ENCODE measurements around the gene ASCC2. TPM values are rescaled to one million over a fixed set of nuclear protein-coding genes. Genes with fewer than 3 reads are reported as not detected.
"Not testable (repeated sequence)": the region's sequence is repeated elsewhere in the genome, so short reads cannot be mapped to it uniquely, and the experiment has no call there.

The ASCC2 gene
- total RNA-seq, 2 donors from 2014 or later: 31.3 to 37.2 TPM

DNA sequence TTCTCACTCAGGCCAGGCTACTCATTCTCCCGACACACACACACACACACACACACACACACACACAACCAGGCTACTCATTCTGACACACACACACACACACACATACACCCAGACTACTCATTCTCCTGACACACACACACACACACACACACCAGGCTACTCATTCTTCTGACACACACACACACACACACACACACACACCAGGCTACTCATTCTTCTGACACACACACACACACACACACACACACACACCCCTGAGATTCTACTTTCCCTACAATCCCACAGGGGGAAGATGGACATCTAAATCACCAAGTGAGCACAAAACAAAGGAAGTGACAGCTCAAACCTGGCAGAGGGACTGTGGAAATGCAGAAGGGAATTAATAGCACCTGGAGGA, 10.3 kb downstream of the ASCC2 start:
- intact Hi-C loops (cut with DNase I); DNase-seq (ENCODE audit: low spot score): not testable (repeated sequence)

DNA sequence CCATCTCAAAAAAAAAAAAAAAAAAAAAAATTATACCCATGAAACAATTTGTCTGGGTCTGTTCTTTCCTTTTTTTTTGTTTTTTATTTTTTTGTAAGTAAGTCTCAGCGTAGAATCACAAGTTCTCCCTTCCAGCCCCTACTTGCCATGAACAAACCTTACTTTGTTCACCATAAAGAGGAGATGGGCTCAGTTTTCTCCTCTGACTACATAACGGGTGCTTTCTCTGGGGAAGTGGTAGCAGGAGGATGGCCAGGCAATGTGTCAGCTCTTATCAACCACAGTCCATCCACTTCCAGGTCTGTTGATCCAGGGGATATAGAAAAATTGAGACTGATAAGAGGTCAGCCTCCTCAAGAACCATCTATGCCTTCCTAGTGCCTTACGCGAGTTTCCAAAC, 11.0 kb downstream of the ASCC2 start:
- intact Hi-C loops (cut with DNase I): no loop called here
- DNase-seq (ENCODE audit: low spot score): no peak

DNA sequence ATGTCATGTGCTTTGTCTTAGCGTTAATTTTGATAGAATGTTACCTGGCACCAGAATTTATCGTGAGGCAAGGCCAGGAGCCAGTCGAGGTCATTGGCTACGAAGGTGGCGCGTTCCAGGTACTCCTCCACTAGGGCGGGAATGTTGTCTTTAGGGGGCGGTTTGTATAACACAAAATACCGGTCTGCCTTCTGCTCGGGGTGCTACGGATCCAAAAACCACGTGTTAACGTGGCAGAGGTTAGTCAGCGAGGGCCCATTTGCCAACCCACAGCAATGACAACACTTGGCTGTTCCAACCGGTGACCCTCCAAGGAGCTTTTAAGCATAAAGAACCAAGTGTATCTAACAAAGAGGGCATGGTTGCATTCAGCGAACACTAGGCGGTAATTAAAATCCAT, 12.5 kb downstream of the ASCC2 start:
- intact Hi-C loops (cut with DNase I): no loop called here
- DNase-seq (ENCODE audit: low spot score): no peak

DNA sequence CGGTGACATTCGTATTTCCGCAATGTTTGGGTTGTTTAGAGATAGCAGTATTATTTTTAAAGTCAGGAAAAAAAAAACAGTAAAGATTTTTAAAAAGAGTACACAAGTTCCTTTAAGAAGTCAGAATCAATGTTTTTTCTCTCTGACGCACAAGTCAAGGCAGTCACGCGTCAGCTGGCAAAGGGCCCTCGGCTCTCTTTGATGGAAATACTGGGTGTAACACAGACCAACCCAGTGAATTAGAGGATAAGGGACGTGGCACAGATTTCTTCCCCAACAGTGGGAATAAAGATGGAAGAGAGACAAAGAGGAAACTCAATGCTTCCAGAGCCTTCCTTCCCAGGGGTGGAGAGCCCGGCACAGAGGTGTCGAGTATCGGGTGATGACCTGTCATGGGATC, 13.4 kb downstream of the ASCC2 start:
- peak; percentile 93 for DNase-seq (ENCODE audit: low spot score)
- intact Hi-C loops (cut with DNase I): no loop called here

DNA sequence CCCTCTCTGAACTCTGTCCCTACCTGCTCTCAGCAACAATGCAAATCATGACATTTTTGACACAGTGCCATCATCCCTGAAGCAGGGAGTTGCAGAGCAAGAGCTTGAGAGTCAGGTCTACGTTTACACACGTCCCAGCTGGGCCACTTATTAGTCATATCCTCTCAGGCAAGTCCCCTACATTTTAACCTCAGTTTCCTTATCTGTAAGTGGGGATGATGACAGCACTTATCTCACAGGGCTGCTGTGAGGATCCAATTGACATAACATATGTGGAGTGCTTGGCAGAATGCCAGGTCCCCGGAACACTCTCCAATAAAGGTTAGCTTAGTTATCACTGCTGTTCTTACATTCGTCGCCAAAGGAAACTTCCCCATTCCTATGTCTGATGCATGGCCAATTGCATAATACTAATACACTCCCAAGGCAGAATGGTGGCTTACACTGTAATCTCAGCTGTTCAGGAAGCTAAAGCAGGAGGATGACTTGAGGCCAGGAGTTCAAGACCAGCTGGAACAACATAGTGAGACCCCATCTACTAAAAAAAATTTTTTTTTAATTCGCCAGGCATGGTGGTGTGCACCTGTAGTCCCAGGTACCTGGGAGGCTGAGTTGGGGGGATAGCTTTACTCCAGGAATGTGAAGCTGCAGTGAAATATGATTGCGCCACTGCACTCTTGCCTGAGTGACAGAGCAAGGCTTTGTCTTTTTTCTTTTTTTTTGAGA, 16.6 kb downstream of the ASCC2 start:
- intact Hi-C loops (cut with DNase I): no loop called here

DNA sequence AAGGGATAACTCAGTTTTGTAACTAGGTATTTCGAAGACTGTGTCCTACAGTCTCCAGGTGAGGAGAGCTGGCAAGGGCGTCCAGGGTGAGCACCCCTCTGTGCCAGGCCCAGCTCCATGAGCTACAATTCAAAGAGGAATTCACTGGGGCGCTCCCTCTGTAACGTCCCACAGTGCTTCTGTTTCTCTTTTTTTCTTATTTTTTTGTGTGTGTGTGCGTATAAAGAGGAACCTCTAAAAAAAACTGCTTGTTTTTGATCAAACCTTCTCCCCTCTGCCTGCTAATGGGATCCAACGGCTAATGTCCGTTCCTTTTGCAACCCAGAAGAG, 17.1 kb downstream of the ASCC2 start:
- no peak for DNase-seq (ENCODE audit: low spot score)

More for the DNA sequence above, 16.6 kb downstream of the ASCC2 start:
- peak; percentile 89 for DNase-seq (ENCODE audit: low spot score)

DNA sequence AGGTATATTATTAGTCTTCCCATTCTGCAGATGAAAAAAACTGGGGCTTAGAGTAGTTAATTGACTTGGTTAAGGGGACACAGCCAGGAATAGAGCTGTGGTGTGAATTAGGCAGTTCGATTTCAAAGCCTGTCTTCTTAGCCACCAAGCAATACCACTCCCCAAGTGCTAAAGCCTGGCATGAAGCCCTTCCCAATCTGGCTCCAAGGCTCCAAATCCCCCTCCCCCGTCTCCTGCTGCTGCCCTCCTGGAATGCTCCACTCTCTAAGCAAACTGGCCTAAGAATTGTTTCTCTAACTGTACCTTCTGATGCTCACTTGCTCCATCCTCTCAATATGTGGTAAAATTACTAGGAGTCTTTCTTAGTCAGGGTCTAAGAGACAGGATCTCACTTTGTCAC, 18.6 kb downstream of the ASCC2 start:
- no peak for DNase-seq (ENCODE audit: low spot score)
- intact Hi-C loops (cut with DNase I): loop anchor here in 1 of 2 donors (10.0 kb wide), 1 partner anchor 425 kb away; the partner anchor contains the start of gene LIF

More for the DNA sequence above, 17.1 kb downstream of the ASCC2 start:
- intact Hi-C loops (cut with DNase I): no loop called here

DNA sequence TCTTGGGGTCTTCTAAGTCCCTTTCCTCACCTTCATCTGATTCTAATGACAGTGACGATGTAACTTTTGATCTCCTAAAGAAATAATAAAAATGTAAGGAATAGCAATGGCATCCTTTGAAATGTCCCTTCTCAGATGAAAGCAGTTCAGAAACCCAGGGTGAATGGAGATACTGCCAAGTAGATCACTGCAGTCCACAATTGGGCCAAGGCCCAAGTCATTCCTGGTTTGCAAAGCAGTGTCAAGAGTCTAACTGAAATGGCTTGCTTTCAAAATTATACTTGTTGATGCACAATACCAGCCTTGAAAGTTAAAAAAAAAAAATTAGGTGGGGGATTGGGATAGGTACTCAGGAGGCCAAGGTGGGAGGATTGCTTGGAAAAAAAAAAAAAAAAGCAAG, 20.4 kb downstream of the ASCC2 start:
- intact Hi-C loops (cut with DNase I): loop anchor here in 1 of 2 donors (10.0 kb wide), 1 partner anchor 427 kb away; the partner anchor contains the start of gene LIF
- no peak for DNase-seq (ENCODE audit: low spot score)

DNA sequence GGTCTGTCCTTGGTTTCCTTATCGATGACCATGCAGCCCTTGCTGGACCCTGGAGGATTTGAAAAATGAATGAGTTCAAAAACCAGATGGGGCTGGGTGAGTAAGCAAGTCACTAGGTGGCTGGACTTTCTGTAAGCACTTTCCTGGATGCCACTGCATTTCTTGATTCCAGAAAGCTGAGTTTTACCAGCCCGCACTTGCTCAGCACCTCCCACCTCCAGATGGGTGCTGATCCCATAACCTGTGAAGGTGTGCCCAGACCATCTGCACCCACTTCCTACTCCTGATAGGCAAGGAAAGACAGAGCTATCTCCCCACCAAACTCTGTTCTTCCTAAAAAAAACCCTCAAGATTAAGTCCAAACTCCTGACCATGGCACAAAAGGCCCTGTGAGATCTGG, 21.1 kb downstream of the ASCC2 start:
- intact Hi-C loops (cut with DNase I): loop anchor here in 1 of 2 donors (10.0 kb wide), 1 partner anchor 428 kb away; the partner anchor contains the start of gene LIF
- DNase-seq (ENCODE audit: low spot score): no peak

DNA sequence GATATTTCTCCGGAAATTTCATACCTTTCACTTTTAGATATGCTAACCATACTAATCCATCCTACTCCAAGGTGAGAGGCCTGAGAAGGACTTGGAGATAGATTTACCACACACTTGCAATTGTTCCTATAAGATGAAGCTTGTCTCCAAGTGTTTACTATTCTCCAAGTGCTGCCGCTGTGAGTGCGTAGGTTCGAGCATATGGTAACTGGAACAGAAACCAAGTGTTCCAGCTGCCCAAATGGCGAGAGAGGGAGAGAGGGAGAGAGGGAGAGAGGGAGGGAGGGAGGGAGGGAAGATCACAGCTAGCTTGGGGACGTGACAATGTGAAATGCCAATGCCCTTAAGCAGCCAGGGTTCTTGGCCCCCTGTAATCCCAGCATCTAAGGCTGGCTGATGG, 21.5 kb downstream of the ASCC2 start:
- no peak for DNase-seq (ENCODE audit: low spot score)
- intact Hi-C loops (cut with DNase I): loop anchor here in 1 of 2 donors (10.0 kb wide), 1 partner anchor 428 kb away; the partner anchor contains the start of gene LIF

DNA sequence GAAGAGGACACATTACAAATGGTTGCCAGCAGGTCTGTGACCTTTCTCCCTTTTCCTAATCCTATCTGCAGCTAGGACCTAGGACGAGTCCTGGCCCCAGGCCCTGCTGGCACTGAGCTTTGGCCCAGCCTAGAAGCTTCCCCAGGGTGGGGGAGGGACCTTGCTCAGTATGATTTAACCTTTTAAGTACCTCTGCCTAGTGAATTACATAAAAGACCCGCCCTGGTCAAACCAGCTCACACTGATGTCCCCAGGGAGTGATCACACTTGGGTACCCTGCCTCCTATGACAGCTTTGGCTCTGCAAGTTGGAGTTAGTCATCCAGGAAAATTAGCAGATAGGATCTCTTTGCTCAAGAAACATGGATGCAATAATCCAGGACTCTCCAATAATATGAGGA, 21.9 kb downstream of the ASCC2 start:
- DNase-seq (ENCODE audit: low spot score): peak; percentile 91
- intact Hi-C loops (cut with DNase I): loop anchor here in 1 of 2 donors (10.0 kb wide), 1 partner anchor 429 kb away; the partner anchor contains the start of gene LIF

DNA sequence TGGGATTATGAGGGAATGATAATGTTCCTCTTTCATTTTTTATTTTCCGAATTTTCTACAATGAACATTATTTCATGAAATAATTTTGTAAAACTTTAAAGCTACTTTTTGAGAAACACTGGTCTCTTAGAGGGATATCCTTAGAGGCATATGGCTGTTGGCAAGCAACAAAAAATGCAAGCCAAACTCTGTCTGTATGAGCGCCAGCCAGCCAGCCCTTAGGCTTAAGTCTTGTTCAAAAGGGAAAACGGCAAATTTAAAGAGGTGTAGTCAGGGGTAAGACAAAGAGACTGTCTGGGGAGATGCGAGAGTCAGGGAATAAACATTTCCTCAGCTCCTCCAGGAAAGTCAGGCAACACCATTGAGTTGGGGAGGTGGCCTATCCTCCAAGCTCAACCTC, 22.5 kb downstream of the ASCC2 start:
- intact Hi-C loops (cut with DNase I): loop anchor here in 1 of 2 donors (10.0 kb wide), 1 partner anchor 429 kb away; the partner anchor contains the start of gene LIF
- DNase-seq (ENCODE audit: low spot score): no peak

DNA sequence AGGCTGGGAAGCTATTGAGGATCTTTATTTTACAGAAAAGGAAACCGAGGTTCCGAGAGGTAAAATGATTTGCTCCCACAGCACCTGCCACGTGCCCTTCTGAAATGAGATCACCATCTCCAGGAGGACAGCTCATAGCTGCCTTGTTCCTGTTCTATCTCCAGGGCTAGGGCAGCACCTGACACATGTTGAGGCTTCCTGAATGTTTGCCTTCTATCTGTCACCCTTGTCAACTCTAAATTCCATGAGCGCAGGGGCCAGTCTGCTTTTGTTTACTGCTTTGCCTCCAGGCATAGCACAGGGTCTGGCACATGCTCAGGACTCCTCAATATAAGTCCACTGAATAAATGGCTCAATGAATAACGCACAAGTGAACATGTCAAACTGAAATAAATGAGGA, 24.1 kb downstream of the ASCC2 start:
- DNase-seq (ENCODE audit: low spot score): no peak
- intact Hi-C loops (cut with DNase I): loop anchor here in 1 of 2 donors (10.0 kb wide), 1 partner anchor 431 kb away; the partner anchor contains the start of gene LIF

DNA sequence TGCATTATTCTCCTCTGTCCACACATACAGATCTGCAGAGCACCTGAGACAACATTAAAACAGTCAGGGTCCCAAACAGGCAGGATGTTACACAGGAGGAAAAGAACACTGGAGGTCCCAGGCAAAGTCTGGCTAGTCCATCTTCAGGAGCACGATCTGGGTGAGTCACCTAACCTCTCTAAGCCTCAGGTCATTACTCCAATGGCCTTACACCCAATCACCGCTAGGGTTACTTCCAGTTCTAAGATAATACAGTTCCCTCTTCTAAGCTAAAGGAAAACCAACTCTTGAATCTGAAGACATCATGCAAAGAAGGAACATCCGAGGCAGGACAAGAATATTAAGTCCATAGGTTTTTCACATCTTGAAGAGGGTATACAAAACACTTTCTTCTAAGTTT, 24.5 kb downstream of the ASCC2 start:
- intact Hi-C loops (cut with DNase I): loop anchor here in 1 of 2 donors (10.0 kb wide), 1 partner anchor 431 kb away; the partner anchor contains the start of gene LIF
- no peak for DNase-seq (ENCODE audit: low spot score)

DNA sequence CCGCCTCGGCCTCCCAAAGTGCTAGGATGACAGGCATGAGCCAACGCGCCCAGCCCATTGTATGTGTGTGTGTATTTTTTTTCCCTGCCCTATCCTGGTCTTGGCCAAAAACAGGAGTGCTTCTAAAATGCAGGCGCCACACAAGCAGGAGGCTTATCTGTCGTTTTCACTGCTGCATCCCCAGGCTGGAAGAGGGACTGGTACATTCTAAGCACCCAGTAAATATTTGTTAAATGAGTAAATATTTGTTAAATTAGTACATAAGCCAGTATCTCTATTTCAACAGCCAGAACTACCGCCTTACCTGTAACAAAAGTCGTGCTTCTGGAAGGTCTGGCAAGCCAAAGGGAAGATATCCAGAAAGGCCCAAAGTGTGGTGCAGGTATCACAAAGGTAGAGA, 24.9 kb downstream of the ASCC2 start:
- DNase-seq (ENCODE audit: low spot score): no peak
- intact Hi-C loops (cut with DNase I): loop anchor here in 1 of 2 donors (10.0 kb wide), 1 partner anchor 432 kb away; the partner anchor contains the start of gene LIF

DNA sequence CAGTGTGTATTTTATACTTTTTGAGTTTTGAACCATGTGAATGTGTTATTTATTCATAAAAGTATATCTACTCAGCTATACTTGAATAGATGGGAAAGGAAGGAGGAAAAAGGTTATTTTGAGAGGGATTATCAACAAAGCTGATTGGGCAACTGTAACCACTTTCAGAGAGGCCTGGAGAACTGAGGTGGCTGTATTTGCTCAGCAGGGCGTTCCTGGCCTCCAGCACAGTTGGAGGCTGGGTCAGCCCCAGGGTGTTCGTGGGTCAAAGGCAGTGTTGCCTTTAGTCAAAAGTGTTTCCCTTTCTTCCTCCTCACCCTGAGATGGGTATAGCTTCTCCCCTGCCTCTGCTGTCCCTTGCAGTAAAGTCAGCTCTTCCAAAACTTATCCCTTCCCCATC, 26.7 kb downstream of the ASCC2 start:
- DNase-seq (ENCODE audit: low spot score): no peak
- intact Hi-C loops (cut with DNase I): loop anchor here in 1 of 2 donors (10.0 kb wide), 1 partner anchor 433 kb away; the partner anchor contains the start of gene LIF

DNA sequence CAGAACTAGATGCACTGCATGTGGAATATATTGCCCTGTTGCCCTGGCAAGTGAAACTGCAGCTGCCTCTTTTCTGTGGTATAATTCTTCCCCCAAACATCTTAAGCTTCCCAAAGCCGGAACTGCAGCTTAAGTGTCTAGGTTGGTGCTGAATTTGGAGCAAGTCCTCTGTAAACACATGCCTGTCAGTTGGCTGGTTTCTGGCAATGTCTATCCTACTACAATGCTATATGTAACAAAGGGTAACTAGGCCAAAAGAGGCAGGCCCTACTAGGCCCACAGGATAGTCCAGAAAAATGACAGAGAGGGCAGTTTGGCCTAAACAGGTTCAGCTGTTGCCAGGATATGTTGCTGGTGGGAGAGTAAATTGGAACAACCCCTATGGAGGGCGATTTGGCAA, 27.9 kb downstream of the ASCC2 start:
- no peak for DNase-seq (ENCODE audit: low spot score)
- intact Hi-C loops (cut with DNase I): loop anchor here in 1 of 2 donors (10.0 kb wide), 1 partner anchor 435 kb away; the partner anchor contains the start of gene LIF

DNA sequence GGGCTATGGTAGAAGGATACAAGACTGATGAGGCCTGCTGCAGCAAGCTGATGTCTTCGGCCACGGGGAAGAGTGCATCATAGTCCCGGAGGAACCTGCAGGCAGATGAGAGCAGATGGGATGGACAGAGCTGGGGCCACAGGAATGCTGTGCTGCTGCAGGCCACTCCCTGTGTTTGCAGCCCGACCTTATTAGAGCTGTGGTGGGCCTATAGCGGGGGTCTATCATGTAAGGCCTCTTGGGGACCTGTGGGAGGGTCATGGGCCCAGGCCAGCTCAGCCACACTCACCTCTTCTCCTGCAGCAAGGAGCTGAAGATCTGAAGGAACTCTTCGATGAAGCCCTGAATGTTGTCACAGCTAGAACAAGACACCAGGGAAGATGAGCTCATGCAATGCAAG, 31.9 kb downstream of the ASCC2 start:
- no peak for DNase-seq (ENCODE audit: low spot score)
- intact Hi-C loops (cut with DNase I): no loop called here

DNA sequence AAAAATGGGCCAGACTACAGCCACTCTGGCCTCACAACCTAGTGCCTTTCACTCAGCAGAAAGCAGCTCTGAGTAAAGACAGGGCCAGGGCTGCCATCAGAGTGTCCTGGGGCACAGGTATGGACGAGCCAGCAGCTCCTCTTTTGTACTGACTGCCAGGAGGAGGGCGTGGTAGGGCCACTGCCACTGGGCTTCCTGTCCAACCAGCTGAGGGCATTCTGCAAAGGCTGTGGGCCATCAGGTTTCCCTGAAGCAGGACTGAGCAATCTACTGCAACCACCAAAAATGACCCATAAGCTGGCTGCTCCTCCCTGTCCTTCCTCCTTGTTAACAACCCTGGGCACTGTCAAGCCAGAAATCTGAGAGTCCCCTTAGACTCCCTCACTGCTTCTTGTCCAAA, 33.1 kb downstream of the ASCC2 start:
- no peak for DNase-seq (ENCODE audit: low spot score)
- intact Hi-C loops (cut with DNase I): no loop called here

DNA sequence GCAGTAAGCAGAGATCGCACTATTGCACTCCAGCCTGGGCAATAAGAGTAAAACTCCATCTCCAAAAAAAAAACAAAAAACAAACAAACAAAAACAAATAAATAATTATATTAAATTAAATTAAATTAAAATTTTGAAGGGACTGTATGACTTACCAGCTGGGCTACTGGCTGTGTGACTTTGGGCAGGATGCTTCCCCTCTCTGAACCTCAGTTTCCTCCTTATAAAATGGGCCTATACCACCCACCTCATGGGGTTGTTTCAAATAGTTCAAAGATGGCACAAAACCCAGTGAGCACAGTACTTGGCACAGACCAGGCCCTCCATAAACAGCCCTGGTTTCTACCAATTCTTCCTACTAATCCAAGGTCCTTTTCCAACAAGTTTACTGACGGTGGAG, 34.9 kb downstream of the ASCC2 start:
- DNase-seq (ENCODE audit: low spot score): no peak
- intact Hi-C loops (cut with DNase I): no loop called here

DNA sequence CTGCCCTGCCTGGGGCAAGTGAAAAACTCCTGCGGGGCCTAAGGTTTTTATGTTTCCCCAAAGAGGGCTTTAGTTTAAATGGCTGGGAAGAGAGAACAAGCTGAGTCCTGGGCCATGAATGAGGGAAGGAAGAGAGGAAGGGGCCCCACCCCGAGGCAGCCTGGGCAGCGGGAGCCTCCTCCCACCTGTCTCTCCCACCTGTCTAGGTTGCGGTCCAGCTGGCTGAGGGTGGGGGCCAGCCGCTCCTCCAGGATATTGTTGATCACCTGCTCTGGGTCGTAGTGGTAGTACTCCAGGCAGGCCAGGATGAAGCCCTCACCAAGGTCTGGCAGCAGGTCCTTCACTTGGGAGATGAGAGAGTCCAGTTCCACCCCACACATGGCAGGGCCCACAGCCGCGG, 36.3 kb downstream of the ASCC2 start:
- intact Hi-C loops (cut with DNase I): no loop called here
- DNase-seq (ENCODE audit: low spot score): no peak

Data from posterior vena cava (tissue), 2 donors.